GM12891 (cell line): Measurements from ENCODE around the gene RNF41.

Experiments used
- POLR2A ChIP-seq: IDR thresholded peaks from 2 replicates; pipeline ENCODE4 v1.6.1; 2011; ENCODE audit warnings: low read depth, low read length, control low read depth
- POLR2AphosphoS5 ChIP-seq: IDR thresholded peaks from 2 replicates; pipeline ENCODE4 v1.6.1; 2011; ENCODE audit warnings: low read depth, low read length, control low read depth
- POU2F2 ChIP-seq: IDR thresholded peaks from 2 replicates; pipeline ENCODE4 v1.6.1; 2011; ENCODE audit warnings: low read depth, mild to moderate bottlenecking, control low read depth, low read length, moderate library complexity
- SPI1 ChIP-seq: IDR thresholded peaks from 2 replicates; pipeline ENCODE4 v1.6.1; 2011; ENCODE audit warnings: low read depth, low read length, control low read depth
- TAF1 ChIP-seq: IDR thresholded peaks from 2 replicates; pipeline ENCODE4 v1.6.1; 2011; ENCODE audit warnings: low read depth, low read length, control low read depth

DNA sequence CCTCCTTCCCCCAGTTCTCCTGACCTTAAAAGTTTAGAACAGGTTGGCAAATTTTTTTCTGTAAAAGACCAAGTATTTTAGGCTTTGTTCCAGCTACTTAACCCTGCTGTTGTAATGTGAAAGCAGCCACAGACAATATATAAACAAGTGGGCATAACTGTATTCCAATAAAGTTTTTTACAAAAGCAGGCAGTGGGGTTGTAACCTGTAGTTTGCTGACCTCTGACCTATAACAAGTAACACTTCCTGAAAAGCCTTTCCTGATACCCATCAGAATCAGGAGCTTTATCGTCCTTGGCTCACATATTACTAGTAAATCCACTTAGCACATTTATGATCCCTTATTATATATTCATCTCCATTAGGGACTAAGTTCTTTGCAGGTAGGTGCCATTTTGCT, 19.4 kb downstream of the RNF41 start:
- TF ChIP-seq POLR2A: no peak
- no peak for TF ChIP-seq POU2F2
- no peak for TF ChIP-seq POLR2AphosphoS5
- no peak for TF ChIP-seq TAF1
- TF ChIP-seq SPI1: no peak
